Epithelial cell of esophagus (primary cell): ENCODE data around the gene CFAP73.

Source experiments
- DNase-seq: peaks from one replicate; pipeline ENCODE4 v3.0.0; 2010; ENCODE audit warnings: low read depth
- H3K4me3 ChIP-seq: 2 replicates; pipeline ENCODE4 v1.5.1; 2011; ENCODE audit warnings: mild to moderate bottlenecking, low read length, control low read depth
- TF ChIP-seq, protein P1 (sequence below): IDR thresholded peaks from 2 replicates; pipeline ENCODE4 v1.5.1; 2011; ENCODE audit warnings: low read depth, mild to moderate bottlenecking, low read length, control low read depth, inconsistent platforms; ENCODE audit not compliant: insufficient read depth; ENCODE audit errors: missing control alignments

The CFAP73 gene

DNA sequence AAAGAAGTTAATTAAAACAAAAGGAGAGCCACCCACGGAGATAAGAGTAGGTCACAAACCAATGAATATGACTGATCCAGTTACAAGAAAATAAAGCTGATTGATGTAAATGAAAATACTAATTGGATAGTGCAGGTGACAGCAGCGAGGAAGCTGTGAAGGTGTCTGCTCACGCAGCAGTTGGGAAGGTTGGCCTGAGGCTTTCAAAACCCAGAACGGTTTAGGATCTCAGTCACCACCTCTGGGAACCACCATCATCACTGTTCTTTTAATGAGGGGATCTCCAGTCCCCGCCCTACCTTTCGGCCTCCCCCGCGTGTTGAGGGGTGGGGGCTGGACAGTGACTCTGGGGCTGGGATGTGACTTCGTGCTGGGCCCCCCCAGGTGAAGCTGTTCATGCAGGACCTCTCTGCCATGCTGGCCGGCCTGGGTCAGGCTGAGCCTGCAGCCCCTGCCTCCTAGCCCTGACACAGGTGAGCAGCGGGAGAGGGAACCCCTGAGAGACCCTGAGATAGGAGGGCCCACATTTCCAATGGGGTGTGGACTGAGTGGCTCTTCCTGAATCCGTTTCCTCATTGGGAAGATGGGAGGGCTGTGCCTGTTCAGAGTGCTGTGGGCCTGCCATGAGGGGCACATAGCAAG, 7.8 kb downstream of the CFAP73 start:
- TF ChIP-seq, protein P1, sequence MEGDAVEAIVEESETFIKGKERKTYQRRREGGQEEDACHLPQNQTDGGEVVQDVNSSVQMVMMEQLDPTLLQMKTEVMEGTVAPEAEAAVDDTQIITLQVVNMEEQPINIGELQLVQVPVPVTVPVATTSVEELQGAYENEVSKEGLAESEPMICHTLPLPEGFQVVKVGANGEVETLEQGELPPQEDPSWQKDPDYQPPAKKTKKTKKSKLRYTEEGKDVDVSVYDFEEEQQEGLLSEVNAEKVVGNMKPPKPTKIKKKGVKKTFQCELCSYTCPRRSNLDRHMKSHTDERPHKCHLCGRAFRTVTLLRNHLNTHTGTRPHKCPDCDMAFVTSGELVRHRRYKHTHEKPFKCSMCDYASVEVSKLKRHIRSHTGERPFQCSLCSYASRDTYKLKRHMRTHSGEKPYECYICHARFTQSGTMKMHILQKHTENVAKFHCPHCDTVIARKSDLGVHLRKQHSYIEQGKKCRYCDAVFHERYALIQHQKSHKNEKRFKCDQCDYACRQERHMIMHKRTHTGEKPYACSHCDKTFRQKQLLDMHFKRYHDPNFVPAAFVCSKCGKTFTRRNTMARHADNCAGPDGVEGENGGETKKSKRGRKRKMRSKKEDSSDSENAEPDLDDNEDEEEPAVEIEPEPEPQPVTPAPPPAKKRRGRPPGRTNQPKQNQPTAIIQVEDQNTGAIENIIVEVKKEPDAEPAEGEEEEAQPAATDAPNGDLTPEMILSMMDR, result no peak
- no peak overlapping the region for H3K4me3 ChIP-seq
- DNase-seq, result no peak

DNA sequence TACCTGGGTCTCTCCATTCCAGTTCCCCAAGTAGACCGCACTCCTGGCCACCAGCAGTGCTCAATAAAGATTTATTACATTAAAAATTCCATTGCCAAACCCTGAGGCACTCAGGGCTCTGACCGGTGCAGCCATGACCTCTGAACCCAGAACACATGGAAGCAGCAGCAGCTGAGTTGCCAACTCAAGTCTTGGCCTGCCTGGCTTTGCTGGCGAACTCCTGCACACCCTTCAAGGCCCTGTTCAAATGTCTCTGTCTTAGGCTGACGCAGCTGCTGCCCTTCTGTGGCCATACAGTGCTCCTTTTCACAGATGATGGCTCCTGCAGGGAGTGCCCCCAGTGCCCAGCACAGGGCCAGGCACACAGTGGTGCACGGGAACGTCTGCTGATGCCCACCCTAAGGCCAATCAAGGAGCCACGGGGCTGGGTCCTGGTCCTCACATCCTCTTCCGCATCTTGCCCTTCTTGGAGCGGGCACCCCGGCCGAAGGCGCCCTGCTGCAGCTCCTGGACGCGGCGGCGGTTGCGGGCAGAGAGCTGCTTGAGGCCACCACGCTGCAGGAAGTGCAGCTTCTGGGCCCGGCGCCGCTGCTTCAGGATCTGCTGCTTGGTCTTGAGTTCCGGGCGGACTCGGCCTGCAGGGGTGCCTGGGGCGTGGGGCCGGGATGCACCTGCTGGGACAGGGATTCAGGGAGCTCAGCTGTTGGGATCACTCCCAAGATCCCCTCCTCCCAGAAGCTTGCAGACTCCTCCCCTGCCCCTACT, 9.1 kb downstream of the CFAP73 start:
- DNase-seq, result no peak

DNA sequence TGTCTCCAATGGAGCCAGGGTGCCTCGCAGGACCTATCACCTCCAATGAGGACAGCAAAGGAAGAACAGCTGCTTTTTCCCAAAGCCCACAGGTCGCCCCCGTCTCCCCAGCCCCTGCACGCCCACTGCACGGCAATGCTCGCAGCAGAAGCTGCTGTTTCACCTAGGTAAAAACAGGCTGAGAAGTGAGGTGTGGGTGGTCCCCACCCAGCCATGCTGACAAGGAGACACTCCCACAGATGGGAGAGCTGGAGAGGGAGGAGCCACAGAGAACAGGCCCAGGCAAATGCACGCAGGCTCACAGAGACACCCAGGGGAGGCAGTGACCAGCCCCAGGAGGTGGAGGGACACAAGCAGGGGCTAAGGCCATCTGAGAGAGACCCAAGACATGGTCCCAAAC, 10.4 kb downstream of the CFAP73 start:
- TF ChIP-seq, protein P1, result no peak
- peak; percentile 30 for DNase-seq
- H3K4me3 ChIP-seq, result no peak overlapping the region

More for the DNA sequence above, 9.1 kb downstream of the CFAP73 start:
- no peak overlapping the region for H3K4me3 ChIP-seq
- TF ChIP-seq, protein P1, result no peak

DNA sequence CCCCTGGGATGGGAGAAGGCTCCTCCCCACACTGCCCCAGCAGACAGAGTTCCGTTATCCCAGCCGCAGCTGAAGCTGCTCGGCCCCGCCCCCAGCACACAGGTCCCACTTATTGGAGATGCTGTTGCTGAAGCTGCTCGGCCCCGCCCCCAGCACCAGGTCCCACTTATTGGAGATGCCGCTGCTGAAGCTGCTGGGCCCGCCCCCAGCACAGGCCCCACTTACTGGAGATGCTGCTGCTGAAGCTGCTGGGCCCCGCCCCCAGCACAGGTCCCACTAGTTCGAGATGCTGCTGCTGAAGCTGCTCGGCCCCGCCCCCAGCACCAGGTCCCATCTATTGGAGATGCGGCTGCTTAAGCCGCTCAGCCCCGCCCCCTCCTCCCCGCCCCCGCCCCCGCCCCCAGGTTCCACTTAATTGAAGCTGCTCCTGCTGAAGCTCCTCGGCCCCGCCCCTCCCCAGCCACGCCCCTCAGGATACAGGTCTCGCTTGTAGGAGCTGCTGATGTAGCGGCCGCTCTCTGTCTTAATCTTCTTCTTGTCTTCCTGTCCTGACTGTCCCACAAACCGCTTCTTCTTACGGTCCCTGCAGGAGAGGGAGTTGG, 12.0 kb downstream of the CFAP73 start:
- TF ChIP-seq, protein P1, result no peak
- H3K4me3 ChIP-seq, result no peak overlapping the region
- DNase-seq, result peak; percentile 51

DNA sequence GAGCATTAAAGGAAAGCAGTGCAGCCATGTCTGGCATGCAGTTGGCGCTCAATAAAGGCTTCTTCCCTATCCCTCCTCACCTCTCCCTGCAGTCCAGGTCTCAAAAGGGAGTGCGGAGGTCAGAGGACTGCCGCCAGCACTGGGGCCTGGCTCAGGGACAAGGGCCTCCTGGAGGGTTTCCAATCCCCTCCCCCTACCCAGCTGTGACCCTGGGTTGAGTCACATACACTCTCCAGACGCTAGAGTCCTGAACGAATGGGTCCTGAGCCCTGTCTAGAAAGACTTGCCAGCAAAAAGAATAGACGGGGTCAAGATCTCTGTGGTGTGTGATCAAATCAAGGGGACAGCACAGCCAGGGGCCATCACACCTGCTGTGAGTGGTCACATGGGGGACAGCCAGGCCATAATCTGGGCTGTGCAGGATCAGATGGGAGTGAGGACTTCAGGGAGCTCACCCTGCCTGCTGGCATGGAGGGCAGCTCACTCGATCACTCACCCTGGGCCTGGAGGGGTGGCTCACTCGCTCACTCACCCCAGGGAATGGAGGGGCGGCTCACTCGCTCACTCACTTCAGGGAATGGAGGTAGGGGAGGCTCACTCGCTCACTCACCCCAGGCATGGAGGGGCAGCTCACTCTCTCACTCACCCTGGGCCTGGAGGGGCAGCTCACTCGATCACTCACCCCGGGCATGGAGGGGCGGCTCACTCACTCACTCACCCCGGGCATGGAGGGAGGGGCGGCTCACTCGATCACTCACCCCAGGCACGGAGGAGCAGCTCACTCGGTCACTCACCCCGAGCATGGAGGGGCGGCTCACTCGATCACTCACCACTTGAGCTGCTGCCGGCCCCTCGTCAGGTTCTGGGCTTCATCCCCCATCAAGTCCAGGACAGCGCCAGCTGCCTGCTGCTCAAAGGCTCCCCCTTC, 12.8 kb downstream of the CFAP73 start:
- no peak overlapping the region for H3K4me3 ChIP-seq
- DNase-seq, result no peak
- TF ChIP-seq, protein P1, result no peak

DNA sequence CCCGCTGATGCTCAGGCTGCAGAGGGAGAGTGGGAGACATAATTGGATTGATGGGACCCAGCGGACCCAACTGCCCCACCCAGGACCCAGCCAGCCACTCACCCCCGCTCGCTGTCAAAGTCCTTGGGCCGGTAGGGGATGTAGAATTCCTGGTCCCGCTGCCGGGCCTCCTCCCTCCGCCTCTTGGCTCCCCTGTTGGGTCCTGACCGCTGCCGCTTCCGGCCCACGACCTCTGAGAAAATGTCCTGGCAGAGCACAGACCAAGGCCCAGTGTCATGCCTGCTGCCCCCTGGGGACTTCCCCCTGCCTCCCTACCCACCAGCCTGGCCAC, 13.5 kb downstream of the CFAP73 start:
- no peak for DNase-seq

More for the DNA sequence above, 13.5 kb downstream of the CFAP73 start:
- no peak overlapping the region for H3K4me3 ChIP-seq
- TF ChIP-seq, protein P1, result no peak
